NCI-H2029 treated with DMSO at 0.1 percent for 48 hours (cell line): ENCODE results near the gene HRH1.
"Not testable (repeated sequence)": the region's sequence is repeated elsewhere in the genome, so short reads cannot be mapped to it uniquely, and the experiment has no call there.

Experiments used
- DNase-seq: peaks from one replicate; lab custom pipeline; 2025; lab: John Stamatoyannopoulos, UW

HRH1 gene

DNA sequence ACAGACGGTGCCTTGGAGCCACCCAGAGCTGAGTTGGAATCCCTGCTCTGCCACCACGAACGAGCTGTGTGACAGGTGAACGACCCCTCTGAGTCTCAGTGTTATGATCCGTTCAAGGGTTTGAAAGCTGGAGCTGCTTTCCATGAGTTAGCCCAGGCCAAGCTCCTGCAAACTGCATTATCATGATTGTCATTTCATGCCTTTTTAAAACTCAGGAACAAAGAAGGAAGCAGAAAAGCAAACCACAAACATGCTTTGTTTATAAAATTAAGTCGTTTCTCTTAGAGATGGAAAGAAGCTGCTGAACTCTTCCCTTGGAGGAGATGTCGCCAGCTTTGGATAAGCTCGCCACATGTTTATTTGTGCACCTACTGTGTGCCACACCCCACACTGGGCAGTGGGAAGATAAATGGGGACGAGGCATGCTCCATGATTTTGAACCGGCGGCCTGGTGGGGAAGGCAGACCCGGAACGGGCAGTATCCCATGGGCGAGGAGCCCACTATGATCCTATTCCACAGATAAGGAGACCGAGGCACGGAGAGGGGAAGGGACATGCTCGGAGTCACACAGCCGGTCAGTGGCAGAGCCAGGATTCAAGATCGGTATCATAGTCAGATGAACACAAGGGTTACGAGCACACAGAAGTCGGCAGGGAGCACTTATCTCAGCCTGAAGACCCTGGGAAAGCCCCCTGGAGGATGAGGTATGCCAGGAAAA lies 15.9 kb downstream of the HRH1 start:
- DNase-seq: no peak

DNA sequence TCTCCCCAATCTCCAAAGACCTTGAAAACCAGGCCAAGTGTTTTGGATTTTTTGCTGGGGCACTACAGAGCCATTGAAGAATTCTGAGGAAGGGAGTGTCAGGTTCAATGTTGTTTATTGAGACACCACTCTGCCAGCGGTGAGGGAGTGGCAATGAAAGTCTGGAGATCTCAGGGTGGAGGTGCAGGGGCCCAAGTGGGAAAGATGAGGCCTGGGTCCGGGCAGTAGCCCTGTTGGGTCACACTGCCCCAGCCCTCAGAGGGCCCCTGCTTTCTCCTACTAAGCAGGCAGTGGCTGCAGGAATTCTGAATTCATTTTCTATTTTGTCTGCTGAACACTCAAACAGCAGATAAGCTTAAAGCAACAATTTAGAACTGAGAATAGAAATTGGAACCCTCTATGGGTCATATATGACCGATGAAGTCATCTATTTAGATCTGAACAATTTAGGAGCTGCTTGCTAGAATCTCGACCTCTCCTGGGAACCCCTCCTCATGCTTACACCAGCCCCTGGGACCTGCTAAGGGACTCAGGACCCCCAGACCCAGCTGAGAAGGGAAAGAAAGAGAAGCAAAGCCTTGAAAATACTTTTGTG lies 17.9 kb downstream of the HRH1 start:
- DNase-seq: no peak

DNA sequence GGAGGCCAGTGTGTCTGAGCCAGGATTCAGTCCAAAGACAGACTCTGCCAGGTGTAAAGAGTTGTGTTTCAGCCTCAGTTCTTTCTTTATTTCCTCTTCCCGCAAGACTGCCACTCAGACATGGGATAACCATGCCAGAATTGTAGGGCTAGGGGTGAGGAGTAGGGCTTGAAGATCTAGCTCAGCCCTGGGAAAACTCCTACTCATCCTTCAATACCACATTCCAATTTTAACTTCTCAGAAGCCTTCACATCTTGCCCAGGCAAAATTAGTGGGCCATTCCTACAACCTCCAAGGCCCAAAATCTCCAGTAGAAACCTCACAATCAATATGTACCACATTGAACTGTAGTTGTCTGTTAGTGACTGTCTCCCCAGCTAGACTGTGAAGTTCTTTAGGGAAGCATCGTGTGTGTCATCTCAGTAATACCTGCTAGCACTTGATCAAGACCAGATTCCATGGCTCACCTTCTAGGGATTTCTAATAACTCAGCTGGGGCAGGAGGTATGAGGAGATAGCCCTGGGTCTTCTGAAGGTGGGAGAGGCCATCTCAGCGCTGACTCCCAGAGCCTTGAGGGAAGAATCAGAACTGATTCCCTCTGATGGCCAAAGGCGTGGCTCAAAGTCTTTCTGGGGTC lies 19.7 kb downstream of the HRH1 start:
- no peak for DNase-seq

DNA sequence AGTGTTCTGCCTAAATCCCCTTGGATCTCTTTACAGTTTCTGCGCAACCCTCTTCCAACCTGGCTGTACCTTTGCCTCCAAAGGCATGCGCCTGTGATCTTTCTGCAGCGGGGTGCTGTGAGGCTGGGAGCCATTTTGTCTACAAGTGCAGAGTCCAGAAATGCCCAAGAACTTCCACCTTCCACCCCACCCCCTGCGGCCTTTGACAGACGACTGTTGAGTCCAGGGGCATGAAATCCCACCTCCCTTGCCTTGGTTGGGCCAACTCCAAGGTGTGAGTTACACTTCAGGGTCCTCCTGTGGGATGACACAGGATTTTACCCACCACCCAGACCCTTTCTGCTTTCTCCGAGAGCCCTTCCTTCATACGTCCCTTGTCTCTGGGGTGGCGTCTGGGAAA lies 24.1 kb downstream of the HRH1 start:
- no peak for DNase-seq

DNA sequence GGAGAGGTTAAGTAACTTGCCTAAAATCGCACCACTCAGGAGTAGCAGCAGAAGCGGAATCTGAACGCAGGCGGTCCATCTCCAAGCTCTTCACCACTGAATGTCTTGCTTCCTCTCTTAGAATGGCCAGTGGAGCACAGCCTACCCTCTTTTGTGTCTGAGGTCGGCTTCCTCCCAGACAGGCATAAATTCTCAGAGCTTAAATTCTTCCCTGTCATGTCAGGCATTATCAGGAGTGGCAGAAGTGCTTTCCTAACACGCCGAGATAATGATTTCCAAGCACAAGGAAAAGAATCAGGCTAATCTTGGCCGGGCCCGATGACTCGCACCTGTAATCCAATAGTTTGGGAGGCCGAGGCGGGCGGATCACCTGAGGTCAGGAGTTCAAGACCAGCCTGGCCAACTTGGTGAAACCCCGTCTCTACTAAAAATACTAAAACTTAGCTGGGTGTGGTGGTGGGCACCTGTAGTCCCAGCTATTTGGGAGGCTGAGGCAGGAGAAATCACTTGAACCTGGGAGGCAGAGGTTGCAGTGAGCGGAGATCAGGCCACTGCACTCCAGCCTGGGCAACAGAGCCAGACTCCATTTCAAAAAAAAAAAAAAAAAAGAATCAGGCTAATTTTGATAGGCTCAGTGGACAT lies 30.2 kb downstream of the HRH1 start:
- DNase-seq: not testable (repeated sequence)

DNA sequence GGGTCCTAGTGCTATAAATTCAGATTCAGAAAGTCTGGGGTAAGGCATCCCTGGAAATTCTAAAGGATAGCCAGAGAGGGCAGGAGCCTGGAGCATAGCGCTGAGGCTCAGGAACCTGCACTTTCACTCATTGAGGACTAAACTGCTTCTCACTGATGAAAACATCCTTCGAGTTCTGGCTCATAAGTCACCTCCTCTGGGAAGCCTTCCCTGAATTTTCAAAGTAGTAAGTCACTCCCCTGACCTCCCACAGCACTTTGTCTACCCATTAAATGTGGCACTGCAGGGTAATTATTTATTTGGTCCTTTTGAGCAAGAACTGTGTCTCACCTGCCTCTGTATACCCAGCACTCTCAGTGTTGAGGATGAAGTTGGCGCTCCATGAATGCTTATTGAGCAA lies 30.9 kb downstream of the HRH1 start:
- no peak for DNase-seq

DNA sequence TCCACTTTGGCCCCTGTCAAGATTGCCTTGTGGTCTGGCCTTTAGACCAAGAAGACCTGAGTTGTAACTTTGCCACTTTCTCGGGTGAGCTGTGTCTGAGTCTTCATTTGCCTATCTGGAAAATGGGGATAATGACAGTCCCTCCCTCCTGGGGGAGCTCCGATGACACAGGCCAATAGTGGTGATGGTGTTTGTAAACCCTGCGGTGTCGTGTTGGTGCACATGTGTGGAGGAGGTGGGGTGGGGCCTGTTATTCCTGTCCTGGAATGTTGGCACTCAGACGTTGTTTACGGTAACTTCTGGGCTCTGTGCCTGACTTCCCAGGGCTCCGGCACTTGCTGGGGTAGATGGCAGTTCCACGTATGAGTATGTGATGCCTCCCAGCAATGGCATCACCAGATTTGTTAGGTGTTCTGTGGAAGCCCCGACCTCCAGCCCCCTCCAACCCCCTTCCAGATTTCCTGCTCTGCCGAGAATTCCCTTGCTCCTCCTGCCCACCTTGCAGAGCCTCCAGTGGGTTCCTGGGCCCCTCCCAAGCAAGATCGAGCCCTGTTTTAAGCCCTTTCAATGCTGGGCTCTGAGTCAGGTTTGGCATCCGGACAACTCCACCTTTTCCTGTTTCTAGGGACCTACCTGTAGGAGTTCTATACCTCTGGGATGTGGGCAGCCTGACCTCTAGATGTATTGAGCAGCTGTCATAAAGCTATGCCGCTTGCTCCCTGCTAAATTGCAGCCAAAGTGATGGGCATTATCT lies 31.4 kb downstream of the HRH1 start:
- peak; percentile 66 for DNase-seq

DNA sequence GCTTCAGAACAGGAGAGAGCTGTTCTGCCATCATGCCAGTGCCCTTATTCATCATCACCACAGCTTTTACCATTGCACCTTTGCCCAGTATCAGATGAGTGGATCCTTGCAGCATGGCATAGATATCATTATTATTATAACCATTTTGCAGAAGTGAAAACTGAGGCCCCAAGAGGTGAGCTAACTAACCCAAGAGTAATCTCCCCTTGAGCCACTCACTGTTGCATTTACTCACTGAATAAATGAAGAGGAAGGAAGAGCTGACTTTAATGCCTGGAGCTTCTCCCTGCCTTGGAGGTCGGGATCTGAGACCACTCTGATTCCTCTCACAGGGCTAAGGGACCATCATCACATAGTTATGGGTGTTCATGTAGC lies 32.0 kb downstream of the HRH1 start:
- no peak for DNase-seq

DNA sequence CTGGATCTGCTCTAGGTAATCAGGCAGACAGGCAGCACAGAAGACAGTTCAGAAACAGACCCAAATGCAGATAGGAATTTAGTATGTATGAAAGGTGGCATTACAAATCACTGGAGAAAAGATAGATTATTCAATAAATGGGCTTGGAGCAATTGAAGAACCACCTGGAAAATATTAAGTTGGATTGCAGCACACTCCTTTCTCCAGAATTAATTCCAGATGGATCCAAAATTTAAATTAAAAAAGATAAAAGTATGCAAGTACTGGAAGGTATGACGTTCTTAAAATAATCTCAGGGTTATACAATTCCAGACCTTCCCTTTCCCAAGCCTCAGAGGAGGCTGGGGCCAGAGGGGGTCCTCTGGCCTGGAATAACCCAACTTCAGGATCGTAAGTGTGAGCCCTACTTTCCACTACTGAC lies 32.5 kb downstream of the HRH1 start:
- DNase-seq: no peak

DNA sequence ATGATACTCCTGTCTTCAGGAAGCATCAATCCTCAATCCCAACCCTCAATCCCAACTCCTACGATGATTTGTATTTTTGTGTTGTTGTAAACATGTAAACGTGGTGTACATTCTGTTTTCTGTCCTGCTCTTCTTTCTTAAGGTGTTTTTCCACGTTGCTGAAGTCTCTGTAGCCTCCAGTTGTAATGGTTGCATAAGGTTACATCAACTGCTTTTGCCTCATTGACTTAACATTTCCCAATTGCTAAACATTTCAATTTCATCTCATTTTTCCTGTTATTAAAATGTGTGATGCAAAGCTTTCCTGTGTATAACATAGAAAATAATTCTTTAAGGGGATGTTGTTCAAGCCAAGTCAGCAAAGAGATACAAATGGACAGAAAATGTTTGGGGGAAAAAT lies 33.4 kb downstream of the HRH1 start:
- DNase-seq: no peak

DNA sequence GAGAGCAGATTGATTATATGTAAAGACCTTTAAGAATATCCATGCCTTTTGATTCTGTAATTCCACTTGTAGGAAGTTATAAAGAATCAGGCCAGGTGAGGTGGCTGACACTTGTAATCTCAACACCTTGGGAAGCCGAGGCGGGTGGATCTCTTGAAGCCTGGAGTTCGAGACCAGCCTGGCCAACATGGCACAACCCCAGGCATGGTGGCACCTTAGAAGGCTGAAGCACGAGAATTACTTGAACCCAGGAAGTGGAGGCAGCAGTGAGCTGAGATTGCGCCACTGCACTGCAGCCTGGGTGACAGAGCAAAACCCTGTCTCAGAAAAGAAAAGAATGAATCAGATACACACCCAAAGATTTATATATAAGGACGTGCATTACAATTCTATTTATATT lies 33.9 kb downstream of the HRH1 start:
- no peak for DNase-seq

DNA sequence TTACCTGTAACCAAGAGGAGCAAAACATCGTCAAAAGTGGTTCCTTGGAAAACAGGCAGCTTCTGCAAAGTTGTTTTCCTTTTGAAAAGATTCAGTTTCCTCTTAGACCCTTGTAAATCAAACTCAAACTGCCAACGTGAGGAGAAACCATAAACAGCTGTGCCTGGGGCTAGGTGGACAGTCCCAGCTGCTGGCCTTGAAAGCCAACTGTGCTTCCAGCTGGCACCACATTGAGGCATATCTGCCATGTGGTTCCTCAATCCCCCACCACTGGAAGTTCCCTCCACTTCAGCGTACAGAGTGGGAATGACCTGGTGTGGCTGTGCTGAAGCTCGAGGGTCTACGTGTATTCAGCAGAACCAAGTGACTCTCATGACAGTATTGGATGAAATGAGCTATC lies 40.9 kb downstream of the HRH1 start:
- no peak for DNase-seq

DNA sequence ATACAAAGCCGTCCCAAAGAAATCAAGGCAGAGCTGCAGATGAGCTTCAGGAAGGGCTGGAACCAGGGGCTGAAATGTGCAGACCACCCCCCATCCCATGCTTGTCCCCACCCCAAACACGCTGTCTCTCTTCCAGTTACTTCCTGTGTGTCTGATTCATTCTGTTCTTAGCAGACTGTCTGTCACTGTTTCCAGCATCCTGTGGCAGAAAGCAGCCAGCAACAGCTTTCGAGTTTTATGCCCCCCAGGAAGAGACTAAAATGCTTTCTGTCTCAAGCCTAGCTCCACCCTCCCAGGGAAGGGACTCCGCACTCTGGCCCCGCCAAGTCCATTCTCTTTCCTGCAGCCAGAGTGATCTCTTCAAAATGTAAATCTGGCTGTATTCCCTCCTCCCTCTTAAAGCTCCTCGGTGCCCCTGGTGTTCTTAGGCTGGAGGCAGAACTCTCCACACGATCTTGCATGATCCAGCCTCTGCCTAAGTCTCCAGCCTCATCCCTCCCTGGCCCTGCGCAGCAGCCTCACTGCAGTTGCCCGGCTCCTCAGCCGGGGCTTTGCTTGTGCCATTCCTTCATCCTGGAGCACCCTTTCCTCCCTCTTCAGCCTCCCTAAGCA lies 41.5 kb downstream of the HRH1 start:
- DNase-seq: no peak

DNA sequence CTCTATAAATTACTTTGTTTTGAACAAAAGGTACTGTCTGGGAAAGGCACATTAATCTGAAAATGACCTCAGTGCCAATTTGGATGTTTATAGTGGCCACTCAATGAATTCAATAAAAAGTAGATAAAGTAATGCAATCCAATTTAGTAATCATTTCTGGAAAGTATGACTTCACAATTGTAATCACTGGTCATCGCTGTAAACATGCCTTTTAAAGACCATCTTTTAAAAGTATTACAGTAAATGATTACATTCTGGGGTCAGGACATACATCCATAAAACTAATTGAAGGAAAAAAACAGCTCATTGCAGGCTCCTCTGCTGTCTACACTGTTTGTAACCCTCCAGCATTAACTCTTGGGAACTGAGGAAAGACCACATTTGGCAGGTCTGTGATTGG lies 43.2 kb downstream of the HRH1 start:
- no peak for DNase-seq

DNA sequence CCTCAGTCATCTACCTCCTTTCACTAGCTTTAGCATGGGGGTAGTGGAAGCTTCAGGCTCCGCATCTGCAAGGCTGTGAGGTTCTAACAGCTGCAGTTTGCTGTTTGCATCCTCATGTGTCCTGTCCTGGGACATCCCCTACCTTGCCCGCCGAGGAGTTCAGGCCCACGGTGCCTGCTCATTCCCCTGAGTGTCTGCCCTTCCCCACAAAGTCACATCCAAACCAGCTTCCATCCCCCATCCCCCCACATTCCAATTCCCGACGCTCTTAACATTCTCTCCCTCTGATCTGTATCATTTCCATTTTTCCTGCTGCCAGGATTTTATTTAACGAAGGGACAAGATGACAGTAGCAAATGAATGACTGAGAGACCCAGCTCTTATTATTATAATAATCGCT lies 43.8 kb downstream of the HRH1 start:
- no peak for DNase-seq

DNA sequence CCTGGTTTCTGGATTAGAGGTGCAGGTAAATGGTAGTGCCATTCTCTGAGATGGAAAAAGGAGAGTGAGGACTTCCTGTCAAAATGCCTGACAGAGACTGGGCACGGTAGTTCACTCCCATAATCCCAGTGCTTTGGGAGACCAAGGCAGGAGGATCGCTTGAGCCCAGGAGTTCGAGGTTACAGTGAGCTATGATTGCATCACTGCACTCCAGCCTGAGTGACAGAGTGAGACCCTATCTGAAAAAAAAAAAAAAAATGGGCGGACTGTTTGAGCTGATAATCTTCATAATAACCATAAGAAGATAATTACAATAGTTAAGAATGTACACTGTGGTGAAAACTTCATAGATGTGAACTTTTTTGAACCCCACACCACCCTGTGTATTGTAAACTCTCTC lies 44.2 kb downstream of the HRH1 start:
- DNase-seq: no peak

DNA sequence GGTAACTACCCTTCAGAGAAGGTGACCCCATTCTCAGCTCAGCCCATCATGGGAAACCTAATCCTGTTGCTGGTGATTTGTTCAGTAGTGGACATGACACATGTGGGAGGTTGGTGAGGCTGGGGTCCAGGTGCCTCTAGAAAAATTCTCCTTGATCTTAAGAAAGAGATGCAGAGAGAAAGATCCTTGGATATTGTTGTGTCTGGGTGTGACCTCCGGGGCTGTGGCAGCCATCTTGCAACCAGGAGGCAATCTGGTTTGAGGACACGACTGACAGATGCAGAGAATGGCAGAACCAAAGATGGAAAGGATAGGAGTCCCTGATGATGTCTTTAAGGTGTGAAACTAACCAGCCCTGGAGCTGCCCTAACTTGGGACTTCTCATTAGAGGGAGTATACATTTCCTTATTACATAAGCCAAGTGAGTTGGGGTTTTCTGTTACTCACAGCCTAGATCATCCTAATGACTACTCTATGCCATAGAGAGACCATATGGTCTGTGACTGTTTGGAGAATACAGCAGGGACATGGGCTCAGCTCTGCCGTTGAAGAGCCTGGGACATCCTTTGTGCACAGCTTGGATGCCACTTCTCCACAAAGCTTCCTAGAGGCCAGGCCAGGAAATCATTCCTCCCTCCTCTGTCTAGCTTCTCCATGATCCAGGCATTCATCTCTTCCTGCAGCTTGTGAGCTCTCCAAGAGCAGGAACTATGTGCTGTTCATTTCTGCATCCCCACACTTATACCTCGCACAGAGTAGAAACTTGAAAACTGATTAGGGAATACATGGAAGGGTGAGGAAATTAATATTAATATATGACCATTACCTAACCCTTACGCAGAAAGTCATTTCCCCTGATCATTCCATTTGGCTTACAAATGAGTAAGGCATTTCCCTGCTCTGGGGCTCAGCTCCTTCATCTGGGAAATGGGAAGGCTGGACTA lies 45.9 kb downstream of the HRH1 start:
- DNase-seq: no peak

DNA sequence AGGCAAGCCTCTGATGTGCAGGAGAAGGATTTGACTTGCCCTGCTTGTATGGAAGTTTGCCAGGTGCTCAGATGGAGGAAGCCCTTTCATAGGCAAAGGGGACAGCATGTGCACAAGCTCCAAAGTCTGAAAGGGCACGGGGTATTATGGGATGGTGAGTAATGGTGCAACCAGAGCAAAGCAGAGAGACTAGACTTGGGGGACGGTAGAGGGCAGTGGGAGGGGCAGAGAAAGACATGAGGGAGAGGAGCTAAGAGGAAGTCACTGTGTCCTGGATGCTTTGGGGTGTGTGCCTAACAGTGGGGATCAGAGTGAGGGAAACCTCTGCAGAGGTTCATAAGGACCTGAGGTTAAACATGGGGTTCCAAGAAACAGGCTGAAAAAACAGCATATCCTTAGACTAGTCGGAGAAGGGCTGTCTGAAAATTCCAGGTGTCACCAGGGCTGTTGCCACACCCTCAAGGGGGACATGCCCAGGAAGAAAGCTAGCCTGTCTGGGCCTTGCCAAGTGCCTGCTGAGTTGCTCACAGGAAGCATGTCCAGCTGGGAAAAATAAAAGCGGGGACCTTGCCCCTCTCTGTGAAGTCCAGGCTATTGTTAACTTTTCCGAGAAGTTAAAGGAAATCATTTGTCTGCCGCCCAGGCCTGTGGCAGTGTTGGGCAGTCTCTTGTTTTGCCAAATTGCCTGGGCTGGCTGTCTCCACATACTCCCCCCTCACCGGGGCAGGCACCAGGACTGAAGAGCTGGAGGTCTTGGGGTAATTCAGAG lies 47.1 kb downstream of the HRH1 start:
- DNase-seq: no peak

DNA sequence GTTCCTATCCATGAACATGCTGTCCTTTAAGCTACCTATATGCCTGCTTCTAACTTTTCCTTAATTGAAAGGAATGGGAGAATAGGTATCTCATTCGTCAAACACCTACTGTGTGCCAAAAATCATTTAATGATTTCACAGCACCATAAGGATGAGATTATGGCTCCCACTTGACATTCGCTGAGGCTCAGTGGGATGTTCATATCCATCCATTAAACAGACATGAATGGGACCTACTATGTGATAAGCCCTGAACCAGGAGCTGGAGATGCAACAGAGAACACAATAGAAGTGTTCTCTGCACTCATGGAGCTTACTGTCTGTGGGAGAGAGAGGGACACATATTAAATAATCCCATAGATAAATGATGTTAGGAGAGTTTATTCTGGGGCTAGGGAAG lies 49.7 kb downstream of the HRH1 start:
- no peak for DNase-seq

DNA sequence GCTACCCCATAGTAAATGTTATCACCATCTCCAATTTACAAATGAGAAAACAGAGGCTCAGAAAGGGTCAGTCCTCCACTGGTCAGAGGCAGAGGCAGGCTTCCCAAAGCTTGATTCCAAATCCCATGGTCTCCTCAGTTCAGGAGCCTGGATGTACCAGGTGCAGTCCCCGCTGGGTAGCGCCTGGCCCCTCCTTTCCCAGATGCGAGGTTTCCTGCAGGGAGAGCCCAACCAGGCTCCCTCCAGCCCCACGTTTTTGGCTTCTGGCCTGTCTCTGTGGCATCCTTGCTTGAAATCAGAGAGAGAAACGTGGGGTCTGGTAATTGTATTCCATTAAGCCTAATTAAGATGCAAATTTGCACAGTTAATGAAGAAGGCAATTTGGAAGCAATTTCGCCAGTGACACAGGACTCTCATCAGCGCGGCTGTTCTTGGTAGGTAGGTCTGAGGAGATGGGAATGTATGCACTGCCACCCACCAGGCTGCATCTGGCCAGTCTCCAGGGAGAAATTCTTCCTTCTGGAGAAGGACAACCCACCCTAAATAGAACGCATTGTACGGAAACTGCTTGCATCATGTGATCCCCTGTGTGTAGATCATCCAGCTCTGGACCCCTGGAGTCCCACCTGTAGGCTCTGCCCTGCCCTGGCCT lies 50.5 kb downstream of the HRH1 start:
- DNase-seq: no peak
